Stimulated activated CD4-positive, alpha-beta T cell treated with anti-CD3 and anti-CD28 coated beads, TNF-alpha, amount 100 ng/mL, for 24 hours (primary cell): Measurements from ENCODE around the gene C20orf202.
"Not testable (repeated sequence)": the region's sequence is repeated elsewhere in the genome, so short reads cannot be mapped to it uniquely, and the experiment has no call there.

ENCODE experiments used
- DNase-seq, 3 experiments: peaks; one replicate each; pipeline ENCODE4 v3.0.0-alpha.2; 2020; ENCODE audit warnings: low read depth in 3 of 3

The C20orf202 gene

DNA sequence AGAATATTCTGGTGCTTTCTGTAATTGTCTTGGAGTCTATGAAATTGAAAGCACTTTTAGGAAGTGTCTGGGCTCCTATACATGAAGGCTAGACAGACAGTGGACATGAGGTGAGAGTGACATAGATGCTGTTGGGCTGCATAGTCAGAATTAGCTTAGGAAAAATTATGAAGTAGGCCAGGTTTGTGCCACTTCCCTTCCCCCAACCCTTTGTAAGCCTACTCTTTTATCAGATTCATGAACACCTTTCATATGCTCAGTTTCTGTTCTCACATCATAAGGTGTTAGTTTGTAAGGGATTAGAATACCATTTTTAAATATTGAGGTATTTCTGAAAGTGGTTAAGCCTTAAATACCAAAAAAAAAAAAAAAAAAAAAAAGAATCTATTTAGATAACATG, 44.4 kb downstream of the C20orf202 start:
- no peak for DNase-seq

DNA sequence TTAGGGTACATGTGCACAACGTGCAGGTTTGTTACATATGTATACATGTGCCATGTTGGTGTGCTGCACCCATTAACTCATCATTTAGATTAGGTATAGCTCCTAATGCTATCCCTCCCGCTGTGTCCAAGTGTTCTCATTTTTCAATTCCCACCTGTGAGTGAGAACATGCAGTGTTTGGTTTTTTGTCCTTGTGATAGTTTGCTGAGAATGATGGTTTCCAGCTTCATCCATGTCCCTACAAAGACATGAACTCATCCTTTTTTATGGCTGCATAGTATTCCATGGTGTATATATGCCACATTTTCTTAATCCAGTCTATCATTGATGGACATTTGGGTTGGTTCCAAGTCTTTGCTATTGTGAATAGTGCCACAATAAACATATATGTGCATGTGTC, 47.0 kb downstream of the C20orf202 start:
- DNase-seq, result not testable (repeated sequence)

DNA sequence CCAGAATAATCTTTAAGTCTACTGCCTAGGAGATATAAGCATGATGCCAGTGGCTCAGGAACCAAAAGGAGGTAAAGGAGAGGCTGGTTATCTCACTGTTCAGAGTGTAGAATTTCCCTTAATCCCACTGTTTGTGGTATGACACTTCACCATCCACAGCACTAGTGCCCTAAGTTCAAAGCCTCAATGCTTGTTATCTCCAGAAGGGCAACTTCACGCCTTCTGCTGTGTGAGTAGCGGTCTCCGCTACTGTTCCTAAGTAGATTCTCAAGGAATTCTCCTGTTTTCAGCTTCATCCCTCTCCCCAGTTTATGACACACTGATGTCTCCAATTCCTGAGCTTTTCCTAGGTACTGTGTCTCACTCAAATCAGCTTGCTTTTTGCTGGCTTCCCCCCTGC, 49.2 kb downstream of the C20orf202 start:
- DNase-seq, result no peak

DNA sequence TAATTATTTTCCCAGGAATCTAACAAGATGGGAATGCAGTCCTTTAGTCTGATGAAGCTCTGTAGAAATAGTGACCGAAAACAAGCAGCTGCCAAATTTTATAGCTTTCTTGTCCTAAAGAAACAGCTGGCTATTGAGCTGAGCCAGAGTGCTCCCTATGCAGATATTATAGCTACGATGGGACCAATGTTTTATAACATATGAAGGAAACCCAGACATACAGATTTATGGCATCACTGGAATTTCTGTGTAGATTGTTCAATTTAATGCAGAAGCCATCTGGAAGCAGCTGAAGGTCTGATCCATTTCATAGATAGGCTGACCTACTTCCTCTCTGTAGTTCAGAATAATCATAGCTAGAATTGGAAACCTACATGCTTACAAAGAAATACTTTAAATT, 51.0 kb downstream of the C20orf202 start:
- DNase-seq, result no peak

DNA sequence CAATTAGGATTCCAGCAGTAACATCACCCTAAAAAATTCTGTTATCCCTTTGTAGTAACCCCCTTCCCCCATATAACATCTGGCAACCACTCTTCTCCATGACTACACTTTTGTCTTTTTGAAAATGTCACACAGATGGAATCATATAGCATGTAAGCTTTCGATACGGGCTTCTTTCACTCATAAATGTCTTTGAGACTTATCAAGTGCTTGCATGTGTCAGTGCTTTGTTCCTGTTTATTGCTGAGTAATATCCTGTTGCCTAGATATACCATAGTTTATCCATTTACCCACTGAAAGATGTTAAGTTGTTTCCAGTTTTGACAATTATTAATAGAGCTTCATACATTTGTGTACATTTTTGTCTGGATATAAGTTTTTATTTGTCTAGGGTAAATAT, 52.4 kb downstream of the C20orf202 start:
- no peak for DNase-seq
